GM12801 (cell line): ENCODE results near the gene TCN1.

Experiments
- CTCF ChIP-seq: IDR thresholded peaks from one replicate; pipeline ENCODE4 v1.5.1; 2011; ENCODE audit warnings: control low read depth; ENCODE audit not compliant: insufficient read length; ENCODE audit errors: extremely low read depth

Gene TCN1

GRCh38 chr11:59866397-59866796, at the start of gene TCN1:
TSS of gene TCN1 (minus strand) at chr11:59866487. CDS start at chr11:59866470, 17 bp downstream.
- no peak for TF ChIP-seq CTCF

- no peak for TF ChIP-seq CTCF
These were observed 35.0 kb upstream of the TCN1 start for GRCh38 chr11:59901306-59901705.

GRCh38 chr11:59900366-59901126, 34.3 kb upstream of the TCN1 start:
- no peak for TF ChIP-seq CTCF

GRCh38 chr11:59899532-59899931, 33.2 kb upstream of the TCN1 start:
- TF ChIP-seq CTCF: no peak

GRCh38 chr11:59898650-59899049, 32.4 kb upstream of the TCN1 start:
- TF ChIP-seq CTCF: no peak

GRCh38 chr11:59898046-59898445, 31.8 kb upstream of the TCN1 start:
- TF ChIP-seq CTCF: no peak

GRCh38 chr11:59894616-59895015, 28.3 kb upstream of the TCN1 start:
- TF ChIP-seq CTCF: no peak

GRCh38 chr11:59891781-59892181, 25.5 kb upstream of the TCN1 start:
- no peak for TF ChIP-seq CTCF
